Lower lobe of right lung (tissue), 2 donors: ENCODE measurements around the gene PARD6A. TPM values are rescaled to one million over a fixed set of nuclear protein-coding genes. Genes with fewer than 3 reads are reported as not detected.

Experiments
- ATAC-seq, 2 donors: fragments of 200-7000 bp; cut with Tn5 transposase; one replicate each; pipeline ENCODE4 v1.9.1; 2020 to 2022; ENCODE audit warnings: mild to moderate bottlenecking in 2 of 2, moderate library complexity in 2 of 2
- DNase-seq: peaks from one replicate; pipeline ENCODE4 v3.0.0-alpha.2; 2020
- H3K27ac ChIP-seq: fragments of 200-600 bp; one replicate; pipeline ENCODE4 v1.8.0; 2022
- H3K27me3 ChIP-seq: fragments of 200-600 bp; one replicate; pipeline ENCODE4 v1.8.0; 2022; ENCODE audit warnings: low read depth
- H3K36me3 ChIP-seq: fragments of 200-600 bp; one replicate; pipeline ENCODE4 v1.8.0; 2022; ENCODE audit warnings: mild to moderate bottlenecking
- H3K4me1 ChIP-seq: fragments of 200-600 bp; one replicate; pipeline ENCODE4 v1.8.0; 2022
- H3K4me3 ChIP-seq: fragments of 200-600 bp; one replicate; pipeline ENCODE4 v1.8.0; 2022; ENCODE audit warnings: mild to moderate bottlenecking
- H3K9me3 ChIP-seq: fragments of 200-600 bp; one replicate; pipeline ENCODE4 v1.8.0; 2022
- CTCF ChIP-seq: fragments of 200-600 bp; IDR thresholded peaks from one replicate; pipeline ENCODE4 v1.8.0; 2022; ENCODE audit warnings: antibody characterized with exemption, mild to moderate bottlenecking
- intact Hi-C: fragments of 100-400 bp; cut with DNase I; formaldehyde crosslinking; loops from one replicate; pipeline ENCODE4 v1.11.0; 2022
- total RNA-seq: library from RNA; stranded (reverse); fragmentation: NEBNext Ultra II Directional; extraction: Animal tissue kit (Norgen Biotek cat#: 25700); gene quantifications from one replicate; pipeline ENCODE4 v1.2.1, GENCODE V29; 2021
- donor health status: DM: no; HTN: yes; CAD: no; lungs with severe emphysema.

Gene PARD6A
- total RNA-seq, 1 donor from 2014 or later, result 5.5 TPM

DNA sequence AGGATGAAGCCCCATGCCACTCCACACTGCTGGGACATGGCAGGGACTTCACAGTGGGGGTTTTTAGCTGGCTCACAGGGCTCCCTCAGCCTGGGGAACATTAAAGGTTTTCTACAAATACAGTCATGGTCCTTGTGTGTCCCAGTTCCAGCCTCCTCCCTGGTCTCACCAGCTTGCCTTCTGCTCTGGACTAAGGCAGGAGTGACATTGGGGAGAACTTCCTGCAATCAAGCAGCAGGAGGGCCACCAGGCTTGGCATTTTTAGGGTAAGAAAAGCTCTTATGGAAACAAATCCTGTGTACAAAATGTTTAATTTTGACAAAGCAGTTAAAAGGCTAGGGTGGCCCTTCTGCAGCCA is 1.9 kb downstream of the PARD6A start:
- Histone ChIP-seq H3K27me3 (no peaks in the 10 kb centered on the region), H3K9me3 (no peaks in the 10 kb centered on the region), H3K36me3 (peaks cover 23% of the 10 kb centered on the region), H3K27ac (no peak overlapping the region), H3K4me1 (peaks cover 42% of the 10 kb centered on the region), H3K4me3 (no peak overlapping the region)
- DNase-seq, result no peak
- TF ChIP-seq CTCF, result no peak
- ATAC-seq, result no peak
- intact Hi-C loops, result no loop called here

- no peaks in the 10 kb centered on the region for H3K27me3 ChIP-seq
- no peak overlapping the region for H3K4me3 ChIP-seq
- ATAC-seq (no peak), DNase-seq (no peak)
- no peaks in the 10 kb centered on the region for H3K9me3 ChIP-seq
- H3K4me1 ChIP-seq, result peaks cover 48% of the 10 kb centered on the region
- intact Hi-C loops, result no loop called here
- no peak overlapping the region for H3K27ac ChIP-seq
- peaks cover 17% of the 10 kb centered on the region for H3K36me3 ChIP-seq
- TF ChIP-seq CTCF, result no peak
Measured at GRCh38 chr16:67663151-67663876, 2.6 kb downstream of the PARD6A start.

DNA sequence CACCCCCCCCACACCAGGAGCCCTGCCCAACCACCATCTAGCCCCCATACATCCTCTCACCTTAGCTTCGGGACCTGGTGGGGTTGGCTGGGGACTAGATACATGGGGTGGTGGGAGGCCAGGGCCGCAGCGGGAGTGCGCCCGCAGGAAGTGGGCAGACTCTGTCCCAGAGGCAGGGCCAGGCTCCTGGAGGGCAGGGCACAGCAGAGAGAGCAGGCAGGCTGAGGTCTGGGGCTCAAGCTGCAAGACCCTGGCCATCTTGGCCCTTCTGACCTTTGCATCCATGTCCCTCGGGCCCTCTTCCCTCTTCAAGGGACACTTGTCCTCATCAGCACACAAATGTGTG is 3.1 kb downstream of the PARD6A start:
- no peak for TF ChIP-seq CTCF
- no peaks in the 10 kb centered on the region for H3K9me3 ChIP-seq
- no peak overlapping the region for H3K27ac ChIP-seq
- H3K4me1 ChIP-seq, result peaks cover 51% of the 10 kb centered on the region
- H3K4me3 ChIP-seq, result no peak overlapping the region
- H3K27me3 ChIP-seq, result no peaks in the 10 kb centered on the region
- intact Hi-C loops, result no loop called here
- DNase-seq, result no peak
- H3K36me3 ChIP-seq, result peaks cover 17% of the 10 kb centered on the region
- no peak for ATAC-seq

DNA sequence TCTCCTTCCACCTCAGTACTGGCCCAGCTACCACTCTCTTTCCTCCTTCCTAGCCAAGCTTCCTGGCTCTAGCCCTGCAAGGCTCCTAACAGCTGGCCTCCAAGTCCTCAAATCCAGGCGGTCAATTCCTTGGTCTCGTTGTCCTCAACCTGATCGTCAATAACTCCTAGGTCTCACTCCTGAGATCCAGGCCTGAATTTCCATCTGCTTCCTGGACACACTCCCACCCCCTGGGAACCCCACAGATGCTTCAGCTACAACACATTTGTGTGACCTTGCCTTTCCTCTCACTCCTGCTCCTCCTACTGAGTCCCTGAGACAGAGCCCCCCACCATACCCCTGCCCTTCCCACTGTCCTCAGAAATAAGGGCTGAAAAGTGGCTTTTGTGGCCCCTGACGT is 3.5 kb downstream of the PARD6A start:
- TF ChIP-seq CTCF, result no peak
- Histone ChIP-seq H3K27me3 (no peaks in the 10 kb centered on the region), H3K9me3 (no peaks in the 10 kb centered on the region), H3K4me3 (no peak overlapping the region), H3K27ac (no peak overlapping the region), H3K36me3 (peaks cover 17% of the 10 kb centered on the region), H3K4me1 (peaks cover 48% of the 10 kb centered on the region)
- DNase-seq, result no peak
- intact Hi-C loops, result no loop called here
- ATAC-seq, result no peak

DNA sequence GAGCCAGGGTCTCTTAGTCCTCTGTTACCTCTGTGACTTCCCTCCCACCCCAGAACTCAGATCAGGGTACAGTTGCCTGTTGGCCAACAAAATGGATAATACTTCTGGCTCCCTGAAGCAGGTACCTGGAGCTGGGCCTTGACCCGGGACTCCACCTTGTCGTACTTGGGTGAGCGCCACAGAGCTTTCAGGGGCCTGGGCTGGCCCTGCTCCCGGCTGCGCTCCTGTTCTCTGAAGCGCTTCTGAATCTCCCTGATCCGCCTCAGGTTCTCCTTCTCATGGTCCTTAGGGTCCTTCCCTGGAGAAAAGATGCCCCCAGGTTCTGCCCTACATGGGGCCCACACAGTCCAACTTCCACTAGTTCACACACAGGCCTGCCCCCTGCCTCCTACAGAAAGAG is 4.1 kb downstream of the PARD6A start:
- H3K4me1 ChIP-seq, result peaks cover 42% of the 10 kb centered on the region
- no peaks in the 10 kb centered on the region for H3K27me3 ChIP-seq
- no peak overlapping the region for H3K27ac ChIP-seq
- H3K36me3 ChIP-seq, result peaks cover 17% of the 10 kb centered on the region
- no peak for TF ChIP-seq CTCF
- ATAC-seq (no peak), DNase-seq (no peak)
- no peaks in the 10 kb centered on the region for H3K9me3 ChIP-seq
- no peak overlapping the region for H3K4me3 ChIP-seq
- intact Hi-C loops, result no loop called here
